GM12891 (cell line): ENCODE data around the gene PTGIS.

ENCODE experiments used
- POLR2A ChIP-seq: IDR thresholded peaks from 2 replicates; pipeline ENCODE4 v1.6.1; 2011; ENCODE audit warnings: low read depth, low read length, control low read depth
- POLR2AphosphoS5 ChIP-seq: IDR thresholded peaks from 2 replicates; pipeline ENCODE4 v1.6.1; 2011; ENCODE audit warnings: low read depth, low read length, control low read depth
- TAF1 ChIP-seq: IDR thresholded peaks from 2 replicates; pipeline ENCODE4 v1.6.1; 2011; ENCODE audit warnings: low read depth, low read length, control low read depth

DNA sequence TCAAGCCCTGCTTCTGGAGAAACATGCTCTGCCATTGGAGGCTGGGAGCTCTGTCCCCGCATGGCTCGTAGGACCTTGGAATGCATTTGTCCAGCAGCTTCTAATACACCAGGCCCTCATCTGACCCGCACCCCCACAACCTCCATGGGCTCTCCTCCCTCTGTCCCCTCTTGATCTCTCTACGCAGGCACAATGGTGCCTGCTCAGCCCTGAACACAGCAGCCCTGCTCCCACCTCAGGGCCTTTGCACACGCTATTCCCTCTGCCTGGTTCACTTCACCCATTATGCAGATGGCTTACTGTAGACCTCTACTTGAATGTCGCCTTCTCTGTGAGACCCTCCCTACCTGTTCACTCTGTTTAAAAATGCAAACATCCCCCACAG, 27.0 kb upstream of the PTGIS start:
- TF ChIP-seq POLR2A, result no peak
- no peak for TF ChIP-seq TAF1
- no peak for TF ChIP-seq POLR2AphosphoS5
